SU-DHL-6 (cell line): Measurements from ENCODE around the gene CDH23.

Source experiments
- H2AFZ ChIP-seq: fragments of 200-600 bp; sonication (generic); 2 replicates; pipeline ENCODE4 v1.6.1; 2014; ENCODE audit warnings: low read depth, mild to moderate bottlenecking, moderate library complexity, mixed read lengths, antibody characterized with exemption, low read length; ENCODE audit not compliant: severe bottlenecking
- H3F3A ChIP-seq: fragments of 200-600 bp; shearing (Covaris generic); 2 replicates; pipeline ENCODE4 v1.6.0; 2016; ENCODE audit warnings: antibody characterized with exemption, mild to moderate bottlenecking; ENCODE audit not compliant: insufficient read depth
- H3K27ac ChIP-seq: fragments of 200-600 bp; sonication (generic); 2 replicates; pipeline ENCODE4 v1.5.1; 2016; ENCODE audit warnings: low read depth, mild to moderate bottlenecking, low read length, moderate library complexity, mixed read lengths
- H3K27me3 ChIP-seq: fragments of 200-600 bp; sonication (generic), shearing (Covaris generic); 2 replicates; pipeline ENCODE4 v1.6.0; 2014; ENCODE audit warnings: mild to moderate bottlenecking, low read length
- H3K36me3 ChIP-seq: fragments of 200-600 bp; sonication (generic); 2 replicates; pipeline ENCODE4 v1.6.1; 2014; ENCODE audit warnings: mild to moderate bottlenecking, low read length, mixed read lengths
- H3K4me2 ChIP-seq: fragments of 300-600, 200-600 bp; shearing (Covaris generic), sonication (generic); 2 replicates; pipeline ENCODE4 v1.6.0; 2014; ENCODE audit warnings: low read length, low read depth, mild to moderate bottlenecking; ENCODE audit not compliant: poor library complexity, severe bottlenecking
- H3K4me3 ChIP-seq: fragments of 200-600 bp; sonication (generic); 2 replicates; pipeline ENCODE4 v1.5.1; 2014; ENCODE audit warnings: antibody characterized with exemption, low read length, mild to moderate bottlenecking, mixed read lengths; ENCODE audit not compliant: insufficient read depth, poor library complexity, severe bottlenecking
- H3K79me2 ChIP-seq: fragments of 200-600 bp; sonication (generic); 2 replicates; pipeline ENCODE4 v1.6.1; 2014; ENCODE audit warnings: mild to moderate bottlenecking, low read length, moderate library complexity; ENCODE audit not compliant: insufficient read depth
- H3K9ac ChIP-seq: fragments of 200-600 bp; sonication (generic); 2 replicates; pipeline ENCODE4 v1.7.0; 2014; ENCODE audit warnings: mild to moderate bottlenecking, low read length
- H3K9me2 ChIP-seq: fragments of 200-600 bp; sonication (generic); replicated peaks from 2 replicates; pipeline ENCODE4 v1.6.1; 2014; ENCODE audit warnings: low read length; ENCODE audit not compliant: insufficient read depth
- H3K9me3 ChIP-seq: fragments of 200-600 bp; sonication (generic); 2 replicates; pipeline ENCODE4 v1.6.1; 2014; ENCODE audit warnings: low read length, mixed read lengths; ENCODE audit not compliant: insufficient read depth
- H4K20me1 ChIP-seq: fragments of 200-600 bp; sonication (generic); 2 replicates; pipeline ENCODE4 v1.6.1; 2014; ENCODE audit warnings: low read depth, mild to moderate bottlenecking, antibody characterized with exemption, low read length, moderate library complexity, mixed read lengths
- EZH2phosphoT487 ChIP-seq: fragments of 200-600 bp; sonication (generic), shearing (Covaris generic); conservative IDR thresholded peaks from 2 replicates; pipeline ENCODE4 v1.6.1; 2018; ENCODE audit warnings: mild to moderate bottlenecking, antibody characterized with exemption, low read length, moderate library complexity, mixed read lengths
- TF ChIP-seq, protein P1 (sequence below): fragments of 200-600 bp; sonication (generic); IDR thresholded peaks from one replicate; pipeline ENCODE4 v1.5.1; 2017; ENCODE audit warnings: antibody characterized with exemption, mild to moderate bottlenecking, low read length, moderate library complexity; ENCODE audit not compliant: insufficient read depth, poor library complexity, severe bottlenecking

CDH23 gene

GRCh38 chr10:71735709-71736569 lies 339.2 kb downstream of the CDH23 start:
- Histone ChIP-seq H3F3A (no peaks in the 10 kb centered on the region), H3K9me3 (no peaks in the 10 kb centered on the region), H3K9ac (no peak overlapping the region), H3K4me3 (no peak overlapping the region), H2AFZ (no peak overlapping the region), H3K4me2 (no peak overlapping the region), H3K27me3 (no peaks in the 10 kb centered on the region), H3K27ac (no peak overlapping the region), H3K36me3 (no peaks in the 10 kb centered on the region), H3K79me2 (no peaks in the 10 kb centered on the region), H4K20me1 (no peaks in the 10 kb centered on the region), H3K9me2 (no peaks in the 10 kb centered on the region)
- no peak for TF ChIP-seq EZH2phosphoT487
- TF ChIP-seq, protein P1, sequence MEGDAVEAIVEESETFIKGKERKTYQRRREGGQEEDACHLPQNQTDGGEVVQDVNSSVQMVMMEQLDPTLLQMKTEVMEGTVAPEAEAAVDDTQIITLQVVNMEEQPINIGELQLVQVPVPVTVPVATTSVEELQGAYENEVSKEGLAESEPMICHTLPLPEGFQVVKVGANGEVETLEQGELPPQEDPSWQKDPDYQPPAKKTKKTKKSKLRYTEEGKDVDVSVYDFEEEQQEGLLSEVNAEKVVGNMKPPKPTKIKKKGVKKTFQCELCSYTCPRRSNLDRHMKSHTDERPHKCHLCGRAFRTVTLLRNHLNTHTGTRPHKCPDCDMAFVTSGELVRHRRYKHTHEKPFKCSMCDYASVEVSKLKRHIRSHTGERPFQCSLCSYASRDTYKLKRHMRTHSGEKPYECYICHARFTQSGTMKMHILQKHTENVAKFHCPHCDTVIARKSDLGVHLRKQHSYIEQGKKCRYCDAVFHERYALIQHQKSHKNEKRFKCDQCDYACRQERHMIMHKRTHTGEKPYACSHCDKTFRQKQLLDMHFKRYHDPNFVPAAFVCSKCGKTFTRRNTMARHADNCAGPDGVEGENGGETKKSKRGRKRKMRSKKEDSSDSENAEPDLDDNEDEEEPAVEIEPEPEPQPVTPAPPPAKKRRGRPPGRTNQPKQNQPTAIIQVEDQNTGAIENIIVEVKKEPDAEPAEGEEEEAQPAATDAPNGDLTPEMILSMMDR = no peak

- Histone ChIP-seq H3K4me2 (no peak overlapping the region), H3K27ac (no peak overlapping the region), H3K79me2 (no peaks in the 10 kb centered on the region), H3K9me2 (no peaks in the 10 kb centered on the region), H2AFZ (no peak overlapping the region), H3K4me3 (no peak overlapping the region), H3K9me3 (no peaks in the 10 kb centered on the region), H3F3A (no peaks in the 10 kb centered on the region), H3K9ac (no peak overlapping the region), H3K36me3 (no peaks in the 10 kb centered on the region), H4K20me1 (no peaks in the 10 kb centered on the region), H3K27me3 (no peaks in the 10 kb centered on the region)
- TF ChIP-seq EZH2phosphoT487 = no peak
- TF ChIP-seq, protein P1 = no peak
Observed at GRCh38 chr10:71736570-71736952, 339.8 kb downstream of the CDH23 start.

DNA sequence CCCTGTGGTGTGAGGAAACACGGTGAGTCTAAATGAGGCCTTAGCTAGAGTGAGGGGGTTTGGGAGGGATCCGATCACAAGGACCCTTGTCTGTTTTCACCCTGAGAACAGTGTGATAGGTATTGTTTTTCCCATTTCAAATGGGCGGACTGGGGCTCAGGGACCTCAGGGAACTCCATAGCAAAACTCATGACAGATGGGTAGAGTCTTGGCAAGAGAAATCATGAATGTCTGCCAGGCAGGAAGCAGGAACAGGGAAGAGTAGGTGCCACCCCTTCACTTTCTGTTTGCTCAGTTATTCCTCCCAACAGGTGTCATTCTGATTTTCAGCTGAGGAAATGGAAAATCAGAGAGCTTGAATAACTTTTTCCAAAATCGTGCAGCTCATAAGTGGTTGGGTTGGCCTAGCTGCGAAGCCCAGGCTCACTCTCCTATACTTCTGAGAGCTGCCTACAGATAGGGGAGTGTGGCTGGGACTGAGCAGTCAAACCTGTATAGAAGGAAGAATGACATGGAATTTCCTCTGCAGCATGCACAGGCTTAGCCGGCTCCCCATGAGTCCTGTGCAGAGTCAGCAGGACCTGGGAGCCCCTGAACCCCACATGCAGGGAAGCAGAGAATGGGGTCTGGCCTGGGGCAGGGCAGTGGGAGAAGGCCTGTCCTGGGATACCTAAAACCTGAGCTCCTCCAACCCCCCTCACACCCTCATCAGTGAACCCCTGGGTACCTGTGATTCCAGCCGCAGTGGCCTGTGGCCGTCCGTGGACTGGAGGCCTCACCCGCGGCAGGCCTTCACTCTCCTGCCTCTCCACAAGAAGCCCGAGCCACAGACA lies 340.5 kb downstream of the CDH23 start:
- H3K9me3 ChIP-seq = no peaks in the 10 kb centered on the region
- no peaks in the 10 kb centered on the region for H3K9me2 ChIP-seq
- no peak overlapping the region for H3K27ac ChIP-seq

More for the DNA sequence above, 340.5 kb downstream of the CDH23 start:
- no peak overlapping the region for H3K4me2 ChIP-seq
- H4K20me1 ChIP-seq = no peaks in the 10 kb centered on the region
- H3K36me3 ChIP-seq = no peaks in the 10 kb centered on the region
- no peak overlapping the region for H3K4me3 ChIP-seq
- TF ChIP-seq, protein P1 = no peak
- TF ChIP-seq EZH2phosphoT487 = no peak
- H3K79me2 ChIP-seq = no peaks in the 10 kb centered on the region
- no peak overlapping the region for H3K9ac ChIP-seq
- H3F3A ChIP-seq = no peaks in the 10 kb centered on the region
- no peaks in the 10 kb centered on the region for H3K27me3 ChIP-seq
- H2AFZ ChIP-seq = no peak overlapping the region
